NCI-H1930 (cell line): ENCODE results near the gene GUCA1A.
"Not testable (repeated sequence)": the region's sequence is repeated elsewhere in the genome, so short reads cannot be mapped to it uniquely, and the experiment has no call there.

Experiments
- DNase-seq, 2 experiments: peaks; one replicate each; lab custom pipeline; 2025; lab: John Stamatoyannopoulos, UW

GUCA1A gene

DNA sequence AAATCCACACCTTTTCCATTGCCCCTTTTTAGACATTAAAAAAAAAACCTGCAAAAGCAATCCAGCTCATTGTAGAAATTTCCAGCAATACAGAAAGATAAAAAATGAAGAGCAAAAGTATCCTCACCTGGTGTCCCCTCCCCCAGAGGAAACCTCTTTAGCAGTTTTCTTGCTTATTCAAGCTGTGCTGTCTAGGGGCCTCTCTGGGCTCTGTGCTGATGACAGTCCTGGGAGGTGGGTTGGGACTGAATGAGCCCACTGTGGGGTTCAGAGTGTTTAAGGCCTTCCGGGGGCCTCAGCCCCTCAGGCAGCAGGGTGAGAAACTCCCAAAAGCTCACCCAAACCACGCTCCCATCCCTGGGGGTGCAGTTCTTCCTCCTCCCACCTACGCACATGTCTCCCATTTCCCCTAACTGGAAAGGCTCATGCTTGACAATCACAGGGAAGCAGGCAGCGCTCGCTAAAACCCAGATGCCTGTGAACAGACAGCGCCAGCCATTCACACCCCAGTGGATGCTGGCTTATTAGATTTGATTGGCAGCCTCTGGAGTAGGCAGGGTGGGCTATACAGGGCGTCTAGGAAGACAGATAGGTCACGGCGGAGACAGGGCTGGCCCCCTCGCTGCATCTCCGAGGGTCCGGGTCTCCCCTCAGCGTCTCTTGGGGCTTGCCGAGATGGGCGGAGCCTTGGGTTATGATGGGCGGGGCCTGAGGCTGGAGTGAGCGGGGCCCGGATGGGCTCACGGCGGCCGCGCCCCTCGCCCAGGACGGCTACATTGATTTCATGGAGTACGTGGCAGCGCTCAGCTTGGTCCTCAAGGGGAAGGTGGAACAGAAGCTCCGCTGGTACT lies 4.6 kb downstream of the GUCA1A start:
- no peak for DNase-seq

DNA sequence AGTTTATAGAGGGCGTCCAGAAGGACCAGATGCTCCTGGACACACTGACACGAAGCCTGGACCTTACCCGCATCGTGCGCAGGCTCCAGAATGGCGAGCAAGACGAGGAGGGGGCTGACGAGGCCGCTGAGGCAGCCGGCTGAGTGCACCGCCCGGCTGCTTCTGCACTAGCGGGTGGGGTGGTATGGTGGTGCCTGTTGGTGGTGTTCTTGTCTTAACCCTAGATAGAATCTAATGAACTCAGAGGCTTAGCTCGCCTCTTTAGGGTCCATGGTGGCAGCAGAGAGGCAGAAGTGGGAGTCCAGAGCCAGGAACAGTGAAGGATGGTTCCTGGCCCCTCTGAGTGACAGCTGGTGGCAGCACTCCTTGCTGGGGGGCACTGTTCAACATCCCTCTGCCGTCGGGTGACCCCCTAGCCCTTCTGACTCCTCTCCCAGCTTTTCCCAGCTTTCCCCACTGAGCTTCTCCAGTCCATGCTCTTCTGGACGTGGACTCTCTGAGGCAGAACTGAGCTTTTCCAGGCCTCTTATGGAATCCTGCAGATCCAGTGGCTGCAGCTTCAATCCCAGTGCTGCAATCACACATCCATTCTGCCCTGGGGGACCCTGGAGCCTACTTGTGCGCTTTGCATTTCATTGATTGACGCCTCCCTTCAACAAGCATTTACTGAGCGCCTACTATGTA lies 6.2 kb downstream of the GUCA1A start:
- DNase-seq, result no peak

DNA sequence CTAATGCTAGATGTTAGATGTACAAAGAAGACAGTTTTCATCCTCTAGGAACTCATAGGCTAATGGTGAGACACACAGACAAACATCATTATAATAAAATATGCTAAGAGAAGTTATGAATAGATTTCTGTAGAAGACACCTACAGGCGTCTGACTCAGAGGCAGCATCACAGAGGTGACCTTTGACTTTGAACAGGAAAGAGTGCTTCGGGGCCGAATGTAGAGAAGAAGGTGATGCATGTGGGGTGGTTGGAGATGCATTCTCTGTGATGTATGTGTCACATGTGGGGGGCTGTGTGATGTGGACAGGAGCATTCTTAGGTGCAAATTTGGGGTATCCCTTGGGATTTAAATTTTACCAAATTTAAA lies 6.8 kb downstream of the GUCA1A start:
- DNase-seq, result no peak

DNA sequence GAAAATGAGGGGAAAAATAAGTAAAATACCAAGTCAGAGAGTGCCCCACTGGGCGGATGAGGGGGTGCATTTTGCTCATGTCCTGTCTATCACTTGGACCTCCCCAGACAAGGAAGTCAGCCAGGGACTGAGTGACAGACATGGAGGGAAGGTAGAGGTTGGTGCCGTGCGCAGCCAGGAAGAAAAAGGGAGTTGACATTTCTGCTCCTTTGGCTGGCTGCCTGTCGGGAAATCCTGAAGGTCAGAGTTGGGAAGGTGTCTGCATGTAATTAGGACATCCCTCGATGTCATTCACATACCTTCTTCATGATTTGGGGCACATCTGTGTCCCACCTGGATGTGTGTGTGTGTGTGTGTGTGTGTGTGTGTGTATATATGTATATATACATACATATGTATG lies 8.9 kb downstream of the GUCA1A start:
- no peak for DNase-seq

DNA sequence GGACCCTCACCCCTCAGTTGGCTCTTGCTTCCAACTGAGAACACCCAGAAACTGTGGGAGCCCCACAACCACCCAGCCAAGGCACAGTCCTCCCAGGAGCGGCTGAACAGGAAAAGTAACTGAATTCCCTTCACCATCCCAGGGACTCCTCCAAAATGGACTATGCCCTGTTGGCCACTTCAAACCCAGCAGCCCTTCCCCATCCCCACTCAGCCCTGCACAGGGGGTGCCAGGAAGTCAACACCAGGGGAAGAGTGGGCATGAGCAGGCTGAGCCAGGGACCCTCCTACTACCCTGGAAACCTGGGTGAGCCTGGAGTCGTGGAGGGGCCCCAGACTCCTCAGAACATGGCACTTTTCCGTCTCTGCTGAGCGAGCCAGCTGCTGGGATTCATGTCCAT lies 11.3 kb downstream of the GUCA1A start:
- no peak for DNase-seq

DNA sequence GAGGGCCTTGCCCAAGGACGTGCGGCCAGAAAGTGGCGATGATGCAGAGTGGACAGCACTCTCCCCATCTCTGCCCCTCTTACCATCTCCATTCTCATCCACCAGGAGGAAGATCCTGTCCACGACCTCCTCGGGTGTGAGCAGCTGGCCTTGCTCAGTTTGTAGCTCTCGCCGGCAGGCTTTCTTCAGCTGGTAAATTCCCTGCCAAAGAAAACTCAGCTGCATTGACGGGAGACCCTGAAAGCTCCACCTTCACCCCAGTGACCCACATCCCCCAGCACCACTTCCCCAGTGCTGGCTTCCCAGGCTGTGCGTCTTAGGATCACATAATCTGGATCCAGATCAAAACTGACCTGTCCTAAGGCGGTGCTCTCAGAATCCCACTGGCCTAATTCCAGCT lies 12.4 kb downstream of the GUCA1A start:
- no peak for DNase-seq

DNA sequence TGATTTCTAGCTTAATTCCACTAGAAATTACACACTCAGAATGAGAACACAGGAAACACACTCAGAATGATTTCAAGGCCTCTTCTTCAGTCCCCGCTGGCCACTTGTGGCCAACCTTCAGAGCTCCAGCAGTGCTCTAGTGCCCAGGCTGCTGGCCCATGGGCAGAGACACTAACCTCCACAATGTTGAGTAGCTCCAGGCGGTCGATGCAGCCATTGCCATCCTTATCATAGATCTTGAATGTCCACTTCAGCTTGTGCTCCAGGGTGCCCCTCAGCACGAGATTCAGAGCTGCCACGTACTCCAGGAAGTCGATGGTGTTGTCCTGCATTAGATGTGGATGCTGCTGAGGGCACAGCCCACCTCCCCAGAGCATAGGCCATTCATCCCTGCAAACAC lies 15.2 kb downstream of the GUCA1A start:
- no peak for DNase-seq

DNA sequence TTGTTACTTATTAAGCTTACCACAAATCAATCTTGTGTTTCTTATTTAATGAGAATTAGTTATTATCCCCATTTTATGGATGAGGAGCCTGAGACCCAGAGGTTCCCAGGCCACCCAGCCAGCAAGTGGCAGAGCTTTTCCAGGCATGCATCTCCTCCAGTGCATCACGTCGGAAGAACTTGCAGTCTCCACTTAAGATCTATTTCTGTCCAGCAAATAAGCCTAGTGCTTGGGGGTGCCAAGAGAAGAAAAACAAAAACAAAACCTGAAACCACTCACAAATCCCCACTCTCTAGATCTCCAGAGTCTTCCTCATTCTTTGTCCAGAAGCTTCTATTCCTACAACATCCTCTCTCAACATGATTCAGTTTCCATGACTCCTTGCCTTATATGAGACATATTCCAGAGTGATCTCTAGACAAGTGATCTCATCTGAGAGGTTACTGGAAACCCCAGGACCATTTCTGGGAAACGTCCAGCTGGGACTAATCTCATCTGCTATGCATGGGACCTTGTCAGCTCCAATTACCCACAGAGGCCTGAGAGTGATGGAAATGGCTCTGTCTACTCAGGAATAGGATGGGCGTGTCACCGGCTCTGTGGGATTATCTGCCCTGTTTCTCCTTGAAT lies 17.5 kb downstream of the GUCA1A start:
- DNase-seq, result no peak

DNA sequence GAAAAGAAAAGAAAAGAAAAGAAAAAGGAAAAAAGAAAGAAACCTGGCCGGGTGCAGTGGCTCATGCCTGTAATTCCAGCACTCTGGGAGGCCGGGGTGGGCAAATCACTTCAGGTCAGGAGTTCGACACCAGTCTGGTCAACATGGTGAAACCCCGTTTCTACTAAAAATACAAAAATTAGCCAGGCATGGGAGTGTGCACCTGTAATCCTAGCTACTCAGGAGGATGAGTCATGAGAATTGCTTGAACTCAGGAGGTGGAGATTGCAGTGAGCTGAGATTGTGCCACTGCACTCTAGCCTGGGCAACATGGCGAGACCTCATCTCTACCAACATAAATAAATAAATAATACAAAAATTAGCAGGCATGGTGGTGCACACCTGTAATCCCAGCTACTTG lies 19.2 kb downstream of the GUCA1A start:
- not testable (repeated sequence) for DNase-seq

DNA sequence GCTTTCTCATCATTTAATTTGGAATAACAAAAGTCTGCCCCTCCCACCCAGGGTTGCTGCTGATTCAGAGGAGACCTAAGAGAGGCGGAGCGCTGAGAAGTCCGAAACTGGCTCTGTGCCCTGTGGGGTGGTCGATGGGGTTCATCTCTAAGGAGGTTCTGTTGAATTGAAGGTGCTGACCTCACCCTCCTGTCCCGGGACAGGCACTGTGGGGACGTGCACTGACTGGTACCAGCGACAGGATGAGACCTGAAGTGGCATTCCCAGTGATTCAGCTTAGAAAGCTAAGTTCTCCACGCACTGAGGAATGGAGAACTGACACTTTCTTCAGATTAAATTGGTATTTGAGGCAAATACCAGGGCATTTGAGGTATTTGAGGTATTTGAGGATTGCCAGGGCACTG lies 20.3 kb downstream of the GUCA1A start:
- DNase-seq, result no peak

DNA sequence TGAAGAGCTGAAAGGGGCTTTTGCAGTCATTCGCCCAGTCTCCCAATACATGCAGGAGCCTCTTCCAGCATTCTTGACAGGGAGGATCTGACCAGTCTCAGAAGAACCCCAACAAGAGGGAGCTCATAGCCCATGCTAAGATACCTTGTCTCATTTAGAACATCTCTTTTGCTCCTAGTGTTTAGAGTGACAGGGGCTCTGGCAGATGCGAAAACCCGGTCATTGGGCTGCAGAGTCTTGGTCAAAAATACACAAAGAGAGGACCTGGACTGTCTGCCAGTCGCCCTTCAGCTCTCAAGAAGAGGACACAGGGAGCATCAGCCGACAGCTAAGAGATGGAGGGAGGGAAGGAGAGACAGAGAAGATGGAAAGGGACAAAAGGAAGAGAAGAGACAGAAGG lies 20.9 kb downstream of the GUCA1A start:
- no peak for DNase-seq

DNA sequence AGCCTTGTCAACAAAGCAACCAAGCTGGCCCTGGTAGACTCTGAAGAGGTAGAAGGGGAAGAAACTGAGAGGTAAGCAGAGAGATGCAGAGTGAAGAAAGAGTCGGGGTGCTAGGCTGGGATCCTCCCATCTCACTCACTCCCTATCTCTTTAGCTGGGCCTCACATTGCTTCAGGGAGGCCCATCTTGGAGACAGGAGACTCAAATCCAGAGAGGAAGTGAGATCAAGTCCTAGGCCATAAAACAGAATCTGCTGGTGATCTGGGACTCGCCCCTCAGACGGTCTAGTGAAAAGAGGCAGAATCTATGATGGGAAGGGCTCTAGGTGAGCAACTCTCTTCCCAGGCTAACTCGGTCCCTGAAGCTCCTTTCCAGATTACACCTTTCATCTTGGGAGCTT lies 22.3 kb downstream of the GUCA1A start:
- DNase-seq, result no peak

DNA sequence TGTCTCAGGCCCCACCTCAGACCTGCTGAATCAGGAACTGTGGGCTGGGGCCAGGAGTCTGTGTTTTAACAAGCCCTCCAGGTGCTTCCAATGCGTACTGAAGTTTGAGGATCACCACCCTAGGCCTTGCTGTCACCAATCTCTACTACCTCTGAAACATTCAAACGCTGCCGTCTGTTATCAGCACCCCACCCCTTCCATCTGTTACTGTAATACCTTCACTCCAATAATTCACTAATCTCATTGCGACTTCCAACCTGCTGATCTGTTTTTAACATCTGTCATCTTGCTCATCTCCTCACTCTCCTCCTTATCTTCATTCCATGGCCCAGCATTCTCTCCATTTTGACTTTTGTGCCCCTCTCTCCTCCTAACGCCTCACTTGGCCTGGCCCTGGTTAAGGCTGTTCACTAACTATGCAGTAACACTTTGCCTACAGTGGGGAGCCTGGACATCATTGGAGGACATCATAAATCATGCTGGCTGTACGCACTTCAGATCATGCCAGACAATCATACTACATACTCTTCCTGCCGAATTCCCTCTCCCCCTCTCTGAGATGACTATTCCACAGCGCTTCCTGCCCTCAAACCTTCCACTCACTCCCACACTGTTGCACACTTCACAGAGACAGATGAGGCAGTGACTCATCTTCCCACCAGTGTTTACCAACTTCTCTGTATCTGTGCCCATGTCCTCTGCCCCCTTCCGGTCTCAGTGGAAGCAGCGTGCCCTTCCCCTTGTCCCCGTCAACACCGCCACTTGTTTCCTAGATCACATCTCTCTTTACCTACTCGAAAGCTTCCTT lies 24.6 kb downstream of the GUCA1A start:
- DNase-seq, result no peak

DNA sequence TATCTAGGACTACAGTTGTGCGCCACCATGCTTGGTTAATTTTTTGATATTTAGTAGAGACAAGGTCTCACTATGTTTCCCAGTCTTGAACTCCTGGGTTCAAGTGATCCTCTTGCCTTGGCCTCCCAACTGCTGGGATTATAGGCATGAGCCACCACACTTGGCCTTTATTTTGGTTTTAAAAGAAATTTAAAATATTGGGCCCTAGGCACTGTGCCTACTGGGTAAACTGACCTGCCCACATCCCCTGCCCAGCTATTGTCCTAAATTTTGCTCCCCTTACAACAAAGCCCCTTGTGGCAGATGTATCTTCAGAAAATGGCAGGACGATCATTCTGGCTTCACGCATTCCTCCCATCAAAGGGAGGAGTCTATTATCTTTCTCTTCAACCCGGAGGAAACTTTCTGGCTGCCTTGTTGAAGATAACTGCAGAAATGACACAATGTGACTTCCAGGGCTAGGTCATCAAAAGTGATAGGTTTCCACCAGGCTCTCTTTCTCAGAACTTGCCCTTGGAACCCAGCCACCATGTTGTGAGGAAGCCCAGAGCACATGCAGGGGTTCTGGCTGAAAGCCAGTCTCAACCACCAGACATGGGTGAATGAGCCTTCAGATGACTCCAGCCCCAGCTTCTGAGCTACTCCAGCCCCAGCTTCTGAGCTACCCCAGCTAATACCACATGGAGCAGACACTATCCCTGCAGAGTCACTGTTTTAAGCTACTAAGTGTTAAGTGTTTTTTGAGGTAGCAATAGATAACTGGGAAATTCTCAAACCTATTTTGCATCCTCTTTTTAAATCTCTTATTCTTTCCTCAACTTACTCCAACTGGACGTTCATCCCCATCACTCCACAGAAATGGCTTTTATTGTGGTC lies 26.2 kb downstream of the GUCA1A start:
- no peak for DNase-seq

DNA sequence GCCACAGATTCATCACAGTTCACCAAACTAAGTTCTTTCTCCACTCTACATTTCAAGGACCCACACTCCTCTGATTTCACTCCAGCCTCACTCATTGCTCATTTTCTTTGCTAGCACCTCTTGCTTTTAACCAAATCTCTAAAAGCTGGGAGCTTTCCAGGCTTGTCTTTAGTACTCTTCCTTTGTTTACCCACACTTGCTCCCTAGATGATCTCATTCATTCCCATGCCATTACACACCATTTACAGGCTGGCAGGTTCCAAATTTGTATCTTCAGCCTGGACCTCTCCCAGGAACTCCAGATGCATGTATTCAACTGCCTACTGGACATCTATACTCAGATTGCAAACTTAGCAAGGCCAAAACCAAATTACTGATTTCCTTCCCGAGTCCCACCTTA lies 26.9 kb downstream of the GUCA1A start:
- no peak for DNase-seq

DNA sequence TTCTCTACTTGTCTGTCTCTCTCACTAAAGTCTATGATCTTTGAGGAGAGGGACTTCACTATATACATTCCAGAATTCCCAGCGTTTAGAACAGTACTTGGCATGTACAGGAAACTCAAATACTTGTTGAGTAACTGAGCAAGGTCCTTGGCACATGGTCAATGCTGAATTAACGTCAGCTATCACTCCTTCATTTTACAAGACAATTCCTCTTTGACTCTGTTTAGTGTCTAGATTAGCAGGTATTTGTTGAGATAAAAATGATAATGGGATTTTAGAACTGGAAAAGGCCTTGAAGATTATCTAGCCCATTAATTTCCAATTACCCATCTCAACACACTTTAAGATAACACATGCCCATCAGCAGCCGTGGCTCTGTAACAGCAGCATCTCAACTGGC lies 28.2 kb downstream of the GUCA1A start:
- DNase-seq, result no peak

DNA sequence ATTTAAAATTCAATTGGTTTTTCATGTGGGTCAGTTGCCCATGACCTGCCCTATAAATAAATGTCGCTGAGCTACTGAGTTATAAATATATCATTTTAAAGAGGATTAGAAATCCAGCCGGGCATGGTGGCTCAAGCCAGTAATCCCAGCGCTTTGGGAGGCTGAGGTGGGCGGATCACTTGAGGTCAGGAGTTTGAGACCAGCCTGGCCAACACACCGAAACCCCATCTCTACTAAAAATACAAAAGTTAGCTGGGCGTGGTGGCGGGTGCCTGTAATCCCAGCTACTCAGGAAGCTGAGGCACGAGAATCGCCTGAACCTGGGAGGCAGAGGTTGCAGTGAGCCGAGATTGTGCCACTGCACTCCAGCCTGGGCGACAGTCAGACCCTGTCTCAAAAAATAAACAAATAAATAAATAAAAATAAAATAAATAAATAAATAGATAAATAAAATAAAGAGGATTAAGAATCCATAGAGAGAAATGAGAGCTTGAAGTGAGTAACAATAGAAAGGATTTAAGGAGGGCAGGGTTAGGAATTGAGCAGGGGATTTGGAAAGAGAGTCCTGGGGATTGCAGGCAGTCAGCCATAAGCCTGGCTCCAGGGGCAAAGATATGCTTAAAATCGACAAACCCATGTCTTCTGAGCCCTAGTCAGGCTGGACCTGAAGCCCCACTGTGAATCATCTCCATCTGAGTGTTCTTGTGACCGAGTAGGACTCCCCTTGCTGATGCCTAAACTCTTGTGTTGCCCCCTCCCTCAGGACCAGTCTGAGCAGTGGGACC lies 29.2 kb downstream of the GUCA1A start:
- DNase-seq, result not testable (repeated sequence)

DNA sequence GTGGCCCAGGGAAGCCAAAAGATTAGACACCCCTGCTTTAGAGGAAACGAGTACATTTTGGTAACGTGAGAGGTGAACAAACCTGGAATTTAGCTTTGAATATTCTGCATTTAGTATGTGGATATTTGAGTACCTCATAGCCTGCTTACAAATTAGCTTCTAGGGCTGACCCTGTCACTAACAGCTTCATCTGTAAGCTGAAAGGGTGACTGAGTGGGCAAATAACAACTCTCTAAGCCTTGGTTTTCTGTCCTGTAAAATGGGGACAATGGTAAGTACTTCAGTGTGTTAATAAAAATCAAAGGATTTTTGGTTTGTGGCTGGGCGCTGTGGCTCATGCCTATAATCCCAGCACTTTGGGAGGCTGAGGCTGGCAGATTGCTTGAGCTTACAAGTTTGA lies 30.0 kb downstream of the GUCA1A start:
- DNase-seq, result no peak

DNA sequence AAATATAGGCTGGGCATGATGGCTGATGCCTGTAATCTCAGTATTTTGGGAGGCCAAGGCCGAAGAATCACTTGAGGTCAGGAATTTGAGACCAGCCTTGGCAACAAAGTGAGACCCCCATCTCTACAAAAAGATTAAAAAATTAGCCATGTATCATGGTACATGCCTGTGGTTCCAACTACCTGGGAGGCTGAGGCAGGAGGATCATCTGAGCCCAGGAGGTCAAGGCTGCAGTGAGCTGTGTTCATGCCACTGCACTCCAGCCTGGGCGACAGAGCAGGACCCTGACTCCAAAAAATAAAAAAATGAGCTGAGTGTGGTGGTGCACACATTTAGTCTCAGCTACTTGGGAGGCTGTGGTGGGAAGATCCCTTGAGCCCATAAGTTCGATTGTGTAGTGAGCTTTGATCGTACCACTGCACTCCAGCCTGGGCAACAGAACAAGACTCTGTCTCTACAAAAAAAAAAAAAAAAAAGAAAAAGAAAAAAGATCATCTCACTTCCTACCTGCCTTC lies 31.7 kb downstream of the GUCA1A start:
- no peak for DNase-seq

DNA sequence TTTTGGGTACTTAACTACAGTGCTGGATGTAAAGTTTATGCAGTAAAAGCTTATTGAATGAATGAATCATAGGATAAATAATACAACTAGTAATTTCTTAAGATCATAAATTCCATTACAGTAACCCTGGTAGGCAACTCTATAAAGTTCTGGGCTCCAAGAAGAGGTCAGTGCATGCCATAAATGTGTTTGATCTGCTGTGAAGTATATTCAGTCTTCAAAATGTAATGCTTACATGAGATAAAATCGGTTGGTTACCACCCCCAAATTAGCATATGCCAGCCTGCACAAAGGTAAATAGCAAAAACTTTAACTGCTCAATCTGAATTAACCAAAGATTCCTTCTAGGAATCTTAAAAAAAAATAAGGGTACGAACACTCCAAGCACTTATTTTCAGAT lies 34.4 kb downstream of the GUCA1A start:
- DNase-seq, result not testable (repeated sequence)
